GM19239 (cell line): ENCODE results near the gene STK24.
"Not testable (repeated sequence)": the region's sequence is repeated elsewhere in the genome, so short reads cannot be mapped to it uniquely, and the experiment has no call there.

Experiments used
- DNase-seq: peaks from one replicate; pipeline ENCODE4 v3.0.0; 2011; ENCODE audit warnings: low spot score; ENCODE audit not compliant: insufficient read length
- FAIRE-seq: peaks from 2 replicates; lab custom pipeline; 2011; peaks lifted over from hg19 to GRCh38; lab: Jason Lieb, UNC

Gene STK24

DNA sequence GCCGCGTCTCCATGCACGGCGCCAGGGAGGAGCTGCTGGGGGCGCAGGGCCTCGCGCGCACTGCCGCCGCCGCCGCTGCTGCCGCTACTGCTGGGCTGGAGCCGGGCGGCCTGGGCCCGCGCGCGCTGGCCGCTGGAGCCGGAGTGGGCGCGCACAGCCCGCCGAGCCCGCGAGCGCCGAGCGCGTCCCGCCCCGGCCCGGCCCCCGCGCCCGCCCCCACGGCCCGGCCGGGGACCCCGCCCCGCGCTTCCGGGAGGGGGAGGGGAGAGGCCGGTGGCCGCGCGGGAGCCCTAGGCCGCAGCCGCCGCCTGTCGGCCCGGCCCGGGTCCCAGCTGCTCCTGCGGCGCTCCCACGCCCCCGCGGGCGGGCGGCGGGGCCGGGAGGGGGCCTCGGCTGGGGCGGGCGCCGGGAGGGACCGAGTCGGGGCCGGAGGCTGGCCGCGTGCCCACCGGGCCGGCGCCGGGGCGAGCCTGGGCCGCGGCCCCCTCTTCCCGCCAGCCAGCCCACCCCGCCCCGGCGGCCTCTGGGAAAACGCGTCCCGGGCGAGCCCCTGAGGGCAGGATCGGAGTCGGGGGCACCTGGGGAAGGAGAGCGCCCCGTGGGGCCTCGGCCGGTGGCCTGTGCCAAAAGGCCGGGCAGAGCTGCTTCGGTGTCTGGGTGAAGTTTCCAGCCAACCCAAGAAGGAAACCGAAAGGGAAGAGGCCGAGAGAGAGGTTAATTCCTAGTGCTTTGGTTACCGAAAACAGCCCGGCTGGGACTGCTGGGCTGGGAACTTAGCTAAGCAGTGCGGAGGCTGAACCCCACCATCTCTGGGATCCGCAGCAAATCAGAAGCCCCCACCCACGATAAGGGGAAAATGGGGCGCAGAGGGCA lies at the start of gene STK24:
STK24 (minus strand) TSS at position 145 of the 873 bp plus-strand sequence. CDS start 321 bp downstream, outside the sequence.
- DNase-seq (peak; percentile 85), FAIRE-seq (peak; percentile 85)

- no peak for FAIRE-seq
- no peak for DNase-seq
Observed at GRCh38 chr13:98626298-98626935, 49.5 kb upstream of the STK24 start.

DNA sequence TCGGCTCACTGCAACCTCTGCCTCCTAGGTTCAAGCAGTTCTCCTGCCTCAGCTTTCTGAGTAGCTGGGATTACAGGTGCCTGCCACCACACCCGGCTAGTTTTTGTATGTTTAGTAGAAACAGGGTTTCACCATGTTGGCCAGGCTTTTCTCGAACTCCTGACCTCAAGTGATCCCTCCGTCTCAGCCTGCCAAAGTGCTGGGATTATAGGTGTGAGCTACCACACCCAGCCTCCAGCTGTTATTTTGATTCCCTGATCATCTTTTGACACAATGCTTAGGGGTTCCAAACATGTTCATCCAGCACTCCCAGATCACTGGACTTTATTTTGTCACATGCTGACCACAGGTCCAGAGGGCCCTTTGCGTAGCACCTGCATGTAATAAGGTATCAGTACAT lies 47.7 kb upstream of the STK24 start:
- DNase-seq, FAIRE-seq: not testable (repeated sequence)

DNA sequence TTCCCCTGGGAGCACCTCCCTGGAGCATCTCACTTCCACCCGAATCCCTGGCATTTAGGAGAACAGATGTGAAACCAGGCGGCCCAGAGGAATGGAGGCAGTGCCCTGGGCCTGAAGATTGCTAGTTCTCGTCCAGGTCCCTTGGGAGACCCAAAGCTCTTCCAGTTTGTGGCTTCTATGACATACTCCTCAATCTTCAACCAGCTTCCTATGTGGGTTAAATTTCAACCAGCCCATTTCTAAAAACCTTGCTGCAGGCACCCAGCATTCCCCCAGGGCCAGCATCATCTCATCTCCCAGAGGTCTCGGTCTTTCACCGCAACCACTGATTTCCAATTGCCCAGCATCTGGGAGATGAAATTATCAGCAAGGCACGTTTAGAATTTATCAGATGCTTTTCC lies 46.0 kb upstream of the STK24 start:
- FAIRE-seq (no peak), DNase-seq (no peak)

- DNase-seq (no peak), FAIRE-seq (no peak)
Observed at GRCh38 chr13:98619556-98619955, 42.6 kb upstream of the STK24 start.

- DNase-seq, FAIRE-seq: not testable (repeated sequence)
Observed at GRCh38 chr13:98615595-98615994, 38.7 kb upstream of the STK24 start.

- DNase-seq (no peak), FAIRE-seq (no peak)
Observed at GRCh38 chr13:98613591-98613990, 36.7 kb upstream of the STK24 start.

GRCh38 chr13:98609756-98610155 lies 32.8 kb upstream of the STK24 start:
- no peak for FAIRE-seq
- DNase-seq: no peak

- DNase-seq (no peak), FAIRE-seq (no peak)
Observed at GRCh38 chr13:98606296-98606695, 29.4 kb upstream of the STK24 start.

DNA sequence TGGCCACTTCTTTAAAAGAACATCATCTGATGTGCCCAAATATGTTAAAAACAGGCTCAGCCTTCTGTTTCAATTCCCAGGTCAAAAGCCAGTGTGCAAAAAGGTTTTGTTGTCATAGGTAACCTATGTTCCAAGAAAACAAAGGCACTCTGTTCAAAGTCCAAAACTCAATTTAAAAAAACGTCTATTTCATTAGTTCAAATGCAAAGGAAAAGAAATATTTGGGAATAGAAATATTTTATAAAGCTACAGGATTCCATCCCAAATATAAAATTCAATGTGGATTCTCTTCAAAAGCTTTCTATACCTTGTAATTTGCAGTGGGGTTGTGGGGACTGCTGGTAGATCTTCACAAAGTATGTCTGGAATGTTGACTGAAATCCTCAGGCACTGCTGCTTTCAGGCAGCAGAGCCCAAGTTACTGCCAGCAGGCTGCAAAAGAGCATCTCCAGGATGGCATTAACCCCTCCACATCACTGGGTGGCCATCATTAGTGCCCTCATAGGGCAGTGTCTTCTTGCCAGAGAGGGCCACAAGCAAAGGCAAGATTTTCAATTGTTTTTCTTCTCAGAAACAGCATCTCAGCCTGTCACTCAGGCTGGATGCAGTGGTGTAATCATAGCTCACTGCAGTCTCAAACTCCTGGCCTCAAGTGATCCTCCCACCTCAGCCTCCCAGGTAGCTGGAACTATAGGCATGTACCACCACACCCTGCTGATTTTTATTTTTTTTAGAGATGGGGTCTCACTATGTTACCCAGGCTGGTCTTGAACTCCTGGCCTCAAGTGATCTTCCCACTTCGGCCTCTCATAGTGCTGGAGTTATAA lies 22.8 kb upstream of the STK24 start:
- DNase-seq: no peak
- FAIRE-seq: no peak

DNA sequence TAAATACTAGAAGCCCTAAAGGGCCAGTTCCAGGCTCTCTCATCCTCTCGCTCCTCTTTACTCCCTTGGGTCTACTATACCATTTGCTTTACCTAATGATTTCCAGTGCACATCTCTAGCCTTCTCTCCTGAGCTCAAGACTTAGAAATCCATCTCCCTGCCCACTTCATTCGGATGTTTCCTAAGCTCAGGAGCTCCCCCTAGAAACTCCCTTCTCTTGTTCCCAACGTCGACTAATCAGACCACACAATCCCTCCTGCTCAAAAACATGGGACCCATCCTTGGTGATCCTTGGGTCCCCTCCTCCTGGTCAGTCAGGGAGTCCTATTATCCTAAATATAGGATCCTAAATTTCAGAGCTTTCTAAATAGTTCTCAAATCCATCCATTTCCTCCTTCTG lies 21.1 kb upstream of the STK24 start:
- FAIRE-seq (no peak), DNase-seq (no peak)

- FAIRE-seq: no peak
- DNase-seq: no peak
Observed at GRCh38 chr13:98595134-98595533, 18.2 kb upstream of the STK24 start.

GRCh38 chr13:98592362-98592732 lies 15.4 kb upstream of the STK24 start:
- FAIRE-seq: no peak

GRCh38 chr13:98591721-98592361 lies 14.9 kb upstream of the STK24 start:
- DNase-seq (no peak), FAIRE-seq (no peak)

More at GRCh38 chr13:98592362-98592732, 15.4 kb upstream of the STK24 start:
- DNase-seq: no peak

GRCh38 chr13:98590471-98590870 lies 13.6 kb upstream of the STK24 start:
- not testable (repeated sequence) for FAIRE-seq, DNase-seq

DNA sequence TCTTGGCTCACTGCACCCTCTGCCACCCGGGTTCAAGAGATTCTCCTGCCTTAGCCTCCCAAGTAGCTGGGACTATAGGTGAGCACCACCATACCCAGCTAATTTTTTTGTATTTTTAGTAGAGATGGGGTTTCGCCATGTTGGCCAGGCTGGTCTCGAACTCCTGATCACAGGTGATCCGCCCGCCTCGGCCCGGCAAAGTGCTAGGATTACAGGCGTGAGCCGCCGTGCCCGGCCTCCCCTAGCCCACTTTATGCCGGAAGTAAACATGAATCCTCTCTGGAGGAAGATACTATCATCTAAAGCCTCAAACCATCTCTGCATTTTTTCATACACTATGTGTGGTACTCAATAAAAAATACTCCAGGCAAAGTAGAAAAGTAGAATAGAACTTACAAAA lies 12.6 kb upstream of the STK24 start:
- not testable (repeated sequence) for FAIRE-seq, DNase-seq

DNA sequence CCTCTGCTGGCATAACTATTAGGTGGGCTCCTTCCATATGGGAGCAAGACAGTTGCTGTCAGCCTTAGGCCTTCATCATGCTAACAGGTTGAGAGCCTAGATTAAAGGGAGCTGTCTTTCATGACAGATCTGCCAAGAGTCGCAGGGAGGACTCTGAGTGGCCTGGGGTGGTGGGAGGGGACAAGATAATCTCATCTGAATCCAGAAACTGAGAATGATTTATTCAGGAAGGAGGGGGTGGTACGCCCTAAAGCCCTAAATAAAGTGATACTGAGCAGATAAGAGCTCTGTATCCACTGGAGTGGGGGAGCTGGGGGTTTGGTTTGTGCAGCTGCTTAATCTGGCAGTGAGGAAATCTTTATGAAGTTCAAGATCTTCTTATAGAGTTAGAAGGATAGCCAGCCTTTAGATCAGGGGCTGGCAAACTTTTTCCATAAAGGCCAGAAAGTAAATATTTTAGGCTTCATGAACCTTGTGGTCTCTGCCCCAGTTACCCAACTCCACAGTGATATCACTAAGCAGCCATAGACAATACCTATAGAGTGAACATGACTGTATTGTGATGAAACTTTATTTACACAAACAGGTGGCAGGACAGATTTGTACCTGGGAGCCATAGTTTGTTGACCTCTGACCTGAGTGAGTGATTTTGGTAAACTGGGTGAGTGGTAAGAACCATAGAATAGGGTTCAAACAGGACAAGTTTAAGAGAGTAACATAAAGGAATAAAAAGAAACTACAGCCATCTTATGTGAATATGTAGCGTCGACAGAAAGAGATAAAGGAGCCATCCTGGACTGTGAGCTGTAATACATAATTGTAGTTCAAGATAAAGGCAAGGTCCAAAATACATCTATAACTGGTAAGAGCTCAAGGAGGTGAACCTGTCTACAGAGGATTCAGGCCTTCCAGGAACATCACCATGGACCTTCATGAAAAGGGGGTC lies 9.8 kb upstream of the STK24 start:
- FAIRE-seq (no peak), DNase-seq (no peak)

DNA sequence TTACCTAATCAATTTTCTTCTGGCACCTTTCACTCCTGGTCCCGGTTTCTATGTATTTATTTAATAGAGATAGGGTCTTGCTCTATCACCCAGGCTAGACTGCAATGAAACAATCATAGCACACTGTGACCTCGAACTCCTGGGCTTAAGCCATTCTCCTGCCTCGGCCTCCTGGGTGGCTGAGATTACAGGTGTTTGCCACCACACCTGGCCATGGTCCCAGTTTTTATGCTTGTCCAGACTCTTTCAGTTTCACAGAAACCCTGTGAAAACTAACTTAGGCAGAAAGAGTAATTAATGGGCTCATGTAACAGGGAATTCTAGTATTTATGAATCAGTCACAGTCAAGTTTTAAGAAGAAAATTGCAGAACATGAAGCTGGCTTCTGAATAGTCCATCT lies 9.0 kb upstream of the STK24 start:
- FAIRE-seq: no peak

GRCh38 chr13:98585398-98585754 lies 8.5 kb upstream of the STK24 start:
- FAIRE-seq: no peak
- no peak for DNase-seq

More for the DNA sequence above, 9.0 kb upstream of the STK24 start:
- DNase-seq: no peak
